ENCODE measurements around the gene SLC1A7. TPM values are rescaled to one million over a fixed set of nuclear protein-coding genes. Genes with fewer than 3 reads are reported as not detected.

Gene SLC1A7
- total and polyA plus RNA-seq, 2 of the 13 experiments (the other 11 are each of a cell fraction or from before 2014, with no cell fraction given): 0.04 to 2.0 TPM

DNA sequence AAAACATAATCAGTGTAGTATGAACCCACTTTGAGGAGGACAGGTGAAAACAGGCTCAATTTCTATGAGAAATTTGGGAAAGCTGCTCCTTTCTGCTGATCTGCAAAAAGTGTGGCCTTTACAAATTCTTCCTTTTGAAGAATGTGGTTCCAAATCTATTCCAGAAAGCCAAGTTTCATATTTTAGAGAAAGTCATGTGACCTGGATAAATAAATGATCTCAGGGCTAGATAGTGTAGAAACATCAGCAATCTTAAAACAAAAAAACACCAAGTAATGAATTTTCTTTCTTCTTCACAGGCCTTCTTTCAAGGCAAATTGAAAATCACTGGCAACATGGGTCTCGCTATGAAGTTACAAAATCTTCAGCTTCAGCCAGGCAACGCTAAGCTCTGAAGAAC, 92.1 kb downstream of the SLC1A7 start:
- Histone ChIP-seq H4K20me1 (ENCODE audit: insufficient read depth, low read length) (no peaks in the 10 kb centered on the region), H2AFZ (ENCODE audit: low read length) (no peak overlapping the region), H3K36me3 (replicated peaks in 1 of 2; ENCODE audit: control insufficient read depth in 1 of 2, insufficient read depth in 2 of 2, low read length in 2 of 2) (peaks cover 11 to 21% of the 10 kb centered on the region in 2 experiments), H3K4me2 (ENCODE audit: low read depth, low read length) (no peak overlapping the region), H3K4me1 (ENCODE audit: insufficient read depth, low read length) (no peaks in the 10 kb centered on the region), H3K79me2 (ENCODE audit: insufficient read depth, low read length) (no peaks in the 10 kb centered on the region), H3K27me3 (ENCODE audit: control insufficient read depth in 1 of 2, insufficient read depth in 2 of 2, low read length in 2 of 2) (no peaks in the 10 kb centered on the region), H3K27ac (ENCODE audit: extremely low read length, insufficient read depth, low read length) (no peak overlapping the region), H3K9ac (ENCODE audit: insufficient read depth, low read depth, low read length) (no peak overlapping the region), H3K9me3 (ENCODE audit: low read length) (no peaks in the 10 kb centered on the region), H3K4me3 (replicated peaks in 1 of 3; ENCODE audit: insufficient read depth in 1 of 3, low read depth in 2 of 3, low read length in 3 of 3) (no peak overlapping the region)
- in situ Hi-C loops (cut with HindIII; ENCODE audit: extremely low pct_ligation_motif_present, low pct_unique_long_range_greater_than_20kb) (no loop called here), intact Hi-C loops (cut with micrococcal nuclease; ENCODE audit: unreplicated experiment) (no loop called here)
- BruUV-seq (replicated peaks): no TSS peak
- CTCF ChIA-PET (ENCODE audit: low intra/inter-chr PET ratio, low total read pairs): no interaction called here
- no peak for FAIRE-seq
- 98% methylated on average over 2 of the region's 2 CpGs for WGBS (ENCODE audit: low lambda C conversion rate)
- TF ChIP-seq NFE2 (CRISPR knock-in tag; IDR thresholded peaks at IDR 0.05) (no peak), KLF12 (CRISPR knock-in tag; IDR thresholded peaks at IDR 0.05; ENCODE audit: borderline replicate concordance) (no peak), AGO1 (IDR thresholded peaks at IDR 0.05; ENCODE audit: low read depth, low read length, poor library complexity, severe bottlenecking) (no peak), SRSF9 (IDR thresholded peaks at IDR 0.05; ENCODE audit: borderline replicate concordance, insufficient read depth, low read depth, low read length, poor library complexity, severe bottlenecking) (no peak), ARNT2 (CRISPR knock-in tag; IDR thresholded peaks at IDR 0.05; ENCODE audit: low read depth) (no peak), ZNF598 (CRISPR knock-in tag; IDR thresholded peaks at IDR 0.05; ENCODE audit: borderline replicate concordance) (no peak), ETV6 (CRISPR knock-in tag; conservative IDR thresholded peaks at IDR 0.05) (no peak)
- TF ChIP-seq, protein P1, sequence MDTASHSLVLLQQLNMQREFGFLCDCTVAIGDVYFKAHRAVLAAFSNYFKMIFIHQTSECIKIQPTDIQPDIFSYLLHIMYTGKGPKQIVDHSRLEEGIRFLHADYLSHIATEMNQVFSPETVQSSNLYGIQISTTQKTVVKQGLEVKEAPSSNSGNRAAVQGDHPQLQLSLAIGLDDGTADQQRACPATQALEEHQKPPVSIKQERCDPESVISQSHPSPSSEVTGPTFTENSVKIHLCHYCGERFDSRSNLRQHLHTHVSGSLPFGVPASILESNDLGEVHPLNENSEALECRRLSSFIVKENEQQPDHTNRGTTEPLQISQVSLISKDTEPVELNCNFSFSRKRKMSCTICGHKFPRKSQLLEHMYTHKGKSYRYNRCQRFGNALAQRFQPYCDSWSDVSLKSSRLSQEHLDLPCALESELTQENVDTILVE (CRISPR knock-in tag; IDR thresholded peaks at IDR 0.05): no peak
- TF ChIP-seq, protein P2, sequence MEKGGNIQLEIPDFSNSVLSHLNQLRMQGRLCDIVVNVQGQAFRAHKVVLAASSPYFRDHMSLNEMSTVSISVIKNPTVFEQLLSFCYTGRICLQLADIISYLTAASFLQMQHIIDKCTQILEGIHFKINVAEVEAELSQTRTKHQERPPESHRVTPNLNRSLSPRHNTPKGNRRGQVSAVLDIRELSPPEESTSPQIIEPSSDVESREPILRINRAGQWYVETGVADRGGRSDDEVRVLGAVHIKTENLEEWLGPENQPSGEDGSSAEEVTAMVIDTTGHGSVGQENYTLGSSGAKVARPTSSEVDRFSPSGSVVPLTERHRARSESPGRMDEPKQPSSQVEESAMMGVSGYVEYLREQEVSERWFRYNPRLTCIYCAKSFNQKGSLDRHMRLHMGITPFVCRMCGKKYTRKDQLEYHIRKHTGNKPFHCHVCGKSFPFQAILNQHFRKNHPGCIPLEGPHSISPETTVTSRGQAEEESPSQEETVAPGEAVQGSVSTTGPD (CRISPR knock-in tag; IDR thresholded peaks at IDR 0.05): no peak
- POLR2A ChIA-PET: no interaction called here
- ATAC-seq: no peak
- no peak for DNase-seq (ENCODE audit: low spot score)

All from HepG2 (cell line).